NCI-H187 (cell line): Measurements from ENCODE around the gene ATAD2B.
"Not testable (repeated sequence)": the region's sequence is repeated elsewhere in the genome, so short reads cannot be mapped to it uniquely, and the experiment has no call there.

ENCODE experiments used
- DNase-seq, 2 experiments: peaks; one replicate each; lab custom pipeline; 2025; lab: John Stamatoyannopoulos, UW

Gene ATAD2B

GRCh38 chr2:23791030-23791429 is 135.9 kb downstream of the ATAD2B start:
- DNase-seq: no peak

GRCh38 chr2:23789012-23789411 is 137.9 kb downstream of the ATAD2B start:
- no peak for DNase-seq

GRCh38 chr2:23788100-23788499 is 138.8 kb downstream of the ATAD2B start:
- no peak for DNase-seq

- DNase-seq: no peak
Observed at GRCh38 chr2:23784971-23785370, 142.0 kb downstream of the ATAD2B start.

- no peak for DNase-seq
Observed at GRCh38 chr2:23782646-23783045, 144.3 kb downstream of the ATAD2B start.

- DNase-seq: no peak
Observed at GRCh38 chr2:23782126-23782525, 144.8 kb downstream of the ATAD2B start.

- DNase-seq: not testable (repeated sequence)
Observed at GRCh38 chr2:23780465-23780864, 146.5 kb downstream of the ATAD2B start.

GRCh38 chr2:23777826-23778225 is 149.1 kb downstream of the ATAD2B start:
- no peak for DNase-seq

GRCh38 chr2:23776021-23776420 is 150.9 kb downstream of the ATAD2B start:
- DNase-seq: no peak

GRCh38 chr2:23772684-23773083 is 154.2 kb downstream of the ATAD2B start:
- DNase-seq: no peak

GRCh38 chr2:23772056-23772455 is 154.9 kb downstream of the ATAD2B start:
- no peak for DNase-seq

- DNase-seq: no peak
Observed at GRCh38 chr2:23769364-23769763, 157.6 kb downstream of the ATAD2B start.

GRCh38 chr2:23767876-23768621 is 158.9 kb downstream of the ATAD2B start:
- no peak for DNase-seq

- no peak for DNase-seq
Observed at GRCh38 chr2:23762141-23762540, 164.8 kb downstream of the ATAD2B start.

- no peak for DNase-seq
Observed at GRCh38 chr2:23761638-23762037, 165.3 kb downstream of the ATAD2B start.

- DNase-seq: no peak
Observed at GRCh38 chr2:23760736-23761135, 166.2 kb downstream of the ATAD2B start.

- DNase-seq: no peak
Observed at GRCh38 chr2:23757686-23758433, 169.1 kb downstream of the ATAD2B start.

GRCh38 chr2:23756593-23757292 is 170.2 kb downstream of the ATAD2B start:
- DNase-seq: no peak

GRCh38 chr2:23754970-23755369 is 172.0 kb downstream of the ATAD2B start:
- no peak for DNase-seq

- DNase-seq: no peak
Observed at GRCh38 chr2:23753291-23754010, 173.5 kb downstream of the ATAD2B start.

- DNase-seq: no peak
Observed at GRCh38 chr2:23751747-23752265, 175.1 kb downstream of the ATAD2B start.
